ENCODE results near the gene GAGE10.
"Not testable (repeated sequence)": the region's sequence is repeated elsewhere in the genome, so short reads cannot be mapped to it uniquely, and the experiment has no call there.

GAGE10 gene

GRCh38 chrX:49276671-49277534 is 26.5 kb upstream of the GAGE10 start:
- DNase-seq (ENCODE audit: low spot score) = peak; percentile 45

- peak; percentile 68 for DNase-seq (ENCODE audit: low spot score)
These were observed 26.0 kb upstream of the GAGE10 start for GRCh38 chrX:49277535-49277830.

GRCh38 chrX:49278081-49278480 is 25.4 kb upstream of the GAGE10 start:
- no peak for DNase-seq (ENCODE audit: low spot score)

GRCh38 chrX:49282647-49283011 is 20.8 kb upstream of the GAGE10 start:
- DNase-seq (ENCODE audit: low spot score) = no peak

GRCh38 chrX:49284212-49284611 is 19.2 kb upstream of the GAGE10 start:
- DNase-seq (ENCODE audit: low spot score) = no peak

GRCh38 chrX:49286136-49286535 is 17.3 kb upstream of the GAGE10 start:
- no peak for DNase-seq (ENCODE audit: low spot score)

- DNase-seq (ENCODE audit: low spot score) = no peak
These were observed 16.9 kb upstream of the GAGE10 start for GRCh38 chrX:49286581-49286980.

GRCh38 chrX:49287665-49288064 is 15.8 kb upstream of the GAGE10 start:
- DNase-seq (ENCODE audit: low spot score) = no peak

GRCh38 chrX:49290215-49290614 is 13.2 kb upstream of the GAGE10 start:
- DNase-seq (ENCODE audit: low spot score) = no peak

GRCh38 chrX:49291615-49292337 is 11.7 kb upstream of the GAGE10 start:
- peak; percentile 73 for DNase-seq (ENCODE audit: low spot score)

- no peak for DNase-seq (ENCODE audit: low spot score)
These were observed 10.8 kb upstream of the GAGE10 start for GRCh38 chrX:49292400-49293362.

- not testable (repeated sequence) for DNase-seq (ENCODE audit: low spot score)
These were observed 4.2 kb upstream of the GAGE10 start for GRCh38 chrX:49299293-49299692.

GRCh38 chrX:49300703-49301102 is 2.7 kb upstream of the GAGE10 start:
- no peak for DNase-seq (ENCODE audit: low spot score)

- not testable (repeated sequence) for DNase-seq (ENCODE audit: low spot score)
These were observed 4.3 kb downstream of the GAGE10 start for GRCh38 chrX:49307775-49308174.

- DNase-seq (ENCODE audit: low spot score) = peak; percentile 27
These were observed 5.3 kb downstream of the GAGE10 start for GRCh38 chrX:49308604-49309269.

- DNase-seq (ENCODE audit: low spot score) = peak; percentile 31
These were observed 6.0 kb downstream of the GAGE10 start for GRCh38 chrX:49309401-49309981.

- no peak for DNase-seq (ENCODE audit: low spot score)
These were observed 6.9 kb downstream of the GAGE10 start for GRCh38 chrX:49310371-49310770.

- no peak for DNase-seq (ENCODE audit: low spot score)
These were observed 8.7 kb downstream of the GAGE10 start for GRCh38 chrX:49312176-49312575.

GRCh38 chrX:49316085-49316484 is 12.6 kb downstream of the GAGE10 start:
- no peak for DNase-seq (ENCODE audit: low spot score)

GRCh38 chrX:49321737-49322136 is 18.3 kb downstream of the GAGE10 start, which contains the start of gene GAGE12J:
Gene GAGE12J, plus strand, starts transcription at chrX:49322037. Its CDS starts 1,157 bp downstream, at chrX:49323194.
- DNase-seq (ENCODE audit: low spot score) = not testable (repeated sequence)

- not testable (repeated sequence) for DNase-seq (ENCODE audit: low spot score)
These were observed 18.8 kb downstream of the GAGE10 start for GRCh38 chrX:49322266-49322665.
